GM20431 (cell line): ENCODE measurements around the gene PIF1.

Experiments used
- in situ Hi-C: fragments of 300-500 bp; cut with MseI, MboI; formaldehyde crosslinking; loops from one replicate; pipeline ENCODE4 v1.15.0; 2020; ENCODE audit warnings: low sequenced_read_pairs; ENCODE audit not compliant: unreplicated experiment

The PIF1 gene

GRCh38 chr15:64779024-64779423 is 46.4 kb downstream of the PIF1 start:
- in situ Hi-C loops: no loop called here

GRCh38 chr15:64776402-64776786 is 49.1 kb downstream of the PIF1 start:
- in situ Hi-C loops: no loop called here

GRCh38 chr15:64775551-64776401 is 49.7 kb downstream of the PIF1 start, which contains the start of gene RBPMS2:
Gene RBPMS2, minus strand, starts transcription at chr15:64775589. Its CDS starts 270 bp downstream, at chr15:64775319.
- in situ Hi-C loops: no loop called here

GRCh38 chr15:64774629-64775493 is 50.6 kb downstream of the PIF1 start:
- in situ Hi-C loops: no loop called here

GRCh38 chr15:64774037-64774628 is 51.3 kb downstream of the PIF1 start:
- in situ Hi-C loops: no loop called here

GRCh38 chr15:64773606-64774005 is 51.8 kb downstream of the PIF1 start:
- in situ Hi-C loops: no loop called here

- in situ Hi-C loops: no loop called here
These were observed 52.5 kb downstream of the PIF1 start for GRCh38 chr15:64772964-64773363.

GRCh38 chr15:64772488-64772887 is 53.0 kb downstream of the PIF1 start:
- in situ Hi-C loops: no loop called here

- in situ Hi-C loops: no loop called here
These were observed 54.8 kb downstream of the PIF1 start for GRCh38 chr15:64770626-64771025.

GRCh38 chr15:64767203-64767602 is 58.2 kb downstream of the PIF1 start:
- in situ Hi-C loops: no loop called here

- in situ Hi-C loops: no loop called here
These were observed 59.4 kb downstream of the PIF1 start for GRCh38 chr15:64766058-64766457.
